Esophagus squamous epithelium (tissue), 4 donors: Measurements from ENCODE around the gene RNF13.
A peak's percentile ranks its signal among the peaks of the same experiment; 100 is the strongest.

Experiments used
- CTCF ChIP-seq, 6 experiments: fragments of 450-650 bp in 4 of 6; fragments of 200-600 bp in 2 of 6; sonication (generic) in 2 of 6; IDR thresholded peaks; one replicate each; pipeline ENCODE4 v1.5.1; 2016 to 2019; ENCODE audit warnings: antibody characterized with exemption in 6 of 6, mild to moderate bottlenecking in 4 of 6, moderate library complexity in 4 of 6
- POLR2A ChIP-seq, 4 donors: fragments of 450-650 bp; IDR thresholded peaks; one replicate each; pipeline ENCODE4 v1.6.1; 2017; ENCODE audit warnings: antibody characterized with exemption in 4 of 4, mild to moderate bottlenecking in 4 of 4, moderate library complexity in 3 of 4

- TF ChIP-seq POLR2A (IDR thresholded peaks at IDR 0.05) (no peak), CTCF (IDR thresholded peaks at IDR 0.05) (peak in 5 of 6 experiments; percentile 24 to 47 (median 27))
These were observed 66.9 kb downstream of the RNF13 start for GRCh38 chr3:149879872-149880271.
